CD14-positive monocyte (primary cell): ENCODE data around the gene GPALPP1. TPM values are rescaled to one million over a fixed set of nuclear protein-coding genes. Genes with fewer than 3 reads are reported as not detected.
A peak's percentile ranks its signal among the peaks of the same experiment; 100 is the strongest.

Experiments
- DNase-seq, 3 donors: peaks; one replicate each; pipeline ENCODE4 v3.0.0-alpha.2; 2011 to 2022
- H2AFZ ChIP-seq: 2 replicates; pipeline ENCODE4 v1.6.0; 2012; ENCODE audit warnings: mild to moderate bottlenecking, low read depth, low read length, inconsistent platforms; ENCODE audit not compliant: insufficient read depth, poor library complexity, severe bottlenecking
- H3K27ac ChIP-seq, 2 donors: 1 replicate in 1 of 2; 2 replicates in 1 of 2; pipeline ENCODE4 v1.5.1; 2012 to 2013; ENCODE audit warnings: low read length in 2 of 2, control low read depth in 1 of 2, inconsistent platforms in 1 of 2, low read depth in 1 of 2, mild to moderate bottlenecking in 1 of 2
- H3K27me3 ChIP-seq, 2 donors: one replicate each; pipeline versions ENCODE4 v1.6.0 to v1.6.1; 2011 to 2013; ENCODE audit warnings: low read length in 2 of 2; ENCODE audit not compliant: control insufficient read depth in 2 of 2, insufficient read depth in 2 of 2
- H3K36me3 ChIP-seq, 2 donors: replicated peaks in 1 of 2; 1 replicate in 1 of 2; 2 replicates in 1 of 2; pipeline versions ENCODE4 v1.5.1 to v1.6.1; 2012 to 2013; ENCODE audit warnings: low read length in 2 of 2, control low read depth in 1 of 2, inconsistent platforms in 1 of 2, mild to moderate bottlenecking in 1 of 2; ENCODE audit not compliant: insufficient read depth in 2 of 2, control insufficient read depth in 1 of 2
- H3K4me1 ChIP-seq, 2 donors: 1 replicate in 1 of 2; 2 replicates in 1 of 2; pipeline versions ENCODE4 v1.5.1 to v1.6.1; 2012 to 2013; ENCODE audit warnings: low read length in 2 of 2, control low read depth in 1 of 2, inconsistent platforms in 1 of 2, mild to moderate bottlenecking in 1 of 2, moderate library complexity in 1 of 2; ENCODE audit not compliant: insufficient read depth in 2 of 2, control insufficient read depth in 1 of 2
- H3K4me2 ChIP-seq: replicated peaks from 2 replicates; pipeline ENCODE3; 2012; ENCODE audit warnings: low read length, moderate library complexity, mild to moderate bottlenecking; ENCODE audit not compliant: poor library complexity, severe bottlenecking; ENCODE audit errors: extremely low read depth
- H3K4me3 ChIP-seq, 3 experiments: fragments of 200-600 bp in 1 of 3; sonication (generic) in 1 of 3; replicated peaks in 1 of 3; 1 replicate in 2 of 3; 2 replicates in 1 of 3; pipeline ENCODE4 v1.5.1; 2011 to 2013; ENCODE audit warnings: low read length in 3 of 3, mild to moderate bottlenecking in 3 of 3, control low read depth in 2 of 3, low read depth in 2 of 3, inconsistent platforms in 1 of 3, moderate library complexity in 1 of 3
- H3K79me2 ChIP-seq: 2 replicates; pipeline ENCODE4 v1.6.0; 2012; ENCODE audit warnings: mild to moderate bottlenecking, control low read depth, inconsistent platforms, low read length, moderate library complexity; ENCODE audit not compliant: insufficient read depth
- H3K9ac ChIP-seq: 2 replicates; pipeline ENCODE4 v1.6.0; 2017; ENCODE audit warnings: low read length, mild to moderate bottlenecking; ENCODE audit not compliant: insufficient read depth, poor library complexity, severe bottlenecking
- H3K9me3 ChIP-seq, 2 donors: replicated peaks in 1 of 2; 1 replicate in 1 of 2; 2 replicates in 1 of 2; pipeline versions ENCODE4 v1.5.1 to v1.6.1; 2012 to 2013; ENCODE audit warnings: low read length in 2 of 2, control low read depth in 1 of 2; ENCODE audit not compliant: control insufficient read depth in 1 of 2, insufficient read depth in 1 of 2
- H4K20me1 ChIP-seq: 2 replicates; pipeline ENCODE4 v1.6.0; 2012; ENCODE audit warnings: mild to moderate bottlenecking, low read length, control low read depth, moderate library complexity; ENCODE audit not compliant: insufficient read depth
- H3K27ac Mint-ChIP-seq, 7 donors: one replicate each; pipeline ENCODE4 v1.8.0; 2020; ENCODE audit warnings: mild to moderate bottlenecking in 7 of 7, mixed read lengths in 7 of 7, moderate library complexity in 6 of 7, inconsistent platforms in 2 of 7
- H3K27me3 Mint-ChIP-seq, 3 donors: one replicate each; pipeline ENCODE4 v1.8.0; 2021 to 2022; ENCODE audit warnings: low read depth in 3 of 3, mild to moderate bottlenecking in 3 of 3, mixed read lengths in 3 of 3, moderate library complexity in 3 of 3, inconsistent platforms in 1 of 3
- H3K36me3 Mint-ChIP-seq, 2 donors: one replicate each; pipeline ENCODE4 v1.8.0; 2020; ENCODE audit warnings: mixed read lengths in 2 of 2, inconsistent platforms in 1 of 2, mild to moderate bottlenecking in 1 of 2
- H3K4me1 Mint-ChIP-seq: one replicate; pipeline ENCODE4 v1.8.0; 2020; ENCODE audit warnings: mild to moderate bottlenecking, mixed read lengths
- H3K4me3 Mint-ChIP-seq, 2 donors: one replicate each; pipeline ENCODE4 v1.8.0; 2020; ENCODE audit warnings: mild to moderate bottlenecking in 2 of 2, mixed read lengths in 2 of 2, moderate library complexity in 1 of 2
- H3K9me3 Mint-ChIP-seq, 7 donors: one replicate each; pipeline ENCODE4 v1.8.0; 2020 to 2022; ENCODE audit warnings: mixed read lengths in 7 of 7, mild to moderate bottlenecking in 6 of 7, moderate library complexity in 6 of 7, inconsistent platforms in 2 of 7
- WGBS: methylation state at CpG from one replicate; pipeline ENCODE4 v1.1.5; 2013; ENCODE audit warnings: missing lambda C conversion rate; ENCODE audit not compliant: insufficient coverage; 5-methylcytosine and 5-hydroxymethylcytosine counted together
- intact Hi-C, 2 donors: fragments of 100-400 bp; cut with micrococcal nuclease; formaldehyde crosslinking; loops; one replicate each; pipeline versions ENCODE4 v1.15.0 to v1.15.1; 2023
- polyA plus RNA-seq, 3 donors: library from polyadenylated mRNA; depleted of rRNA in 1 of 3; unstranded in 2 of 3; stranded (reverse) in 1 of 3; fragments of 300-500 nt in 2 of 3; fragments of >200 nt in 1 of 3; fragmentation: Illumina TruSeq in 2 of 3; gene quantifications; 1 replicate in 2 of 3; 2 replicates in 1 of 3; pipeline ENCODE4 v1.2.3, GENCODE V29; 2012 to 2021
- TF ChIP-seq, protein P1 (sequence below): fragments of 200-600 bp; IDR thresholded peaks from one replicate; pipeline ENCODE4 v1.8.0; 2022; ENCODE audit warnings: antibody characterized with exemption, mild to moderate bottlenecking

GPALPP1 gene
- polyA plus RNA-seq, 3 donors = 9.4 to 13.7 (median 11.4) TPM

DNA sequence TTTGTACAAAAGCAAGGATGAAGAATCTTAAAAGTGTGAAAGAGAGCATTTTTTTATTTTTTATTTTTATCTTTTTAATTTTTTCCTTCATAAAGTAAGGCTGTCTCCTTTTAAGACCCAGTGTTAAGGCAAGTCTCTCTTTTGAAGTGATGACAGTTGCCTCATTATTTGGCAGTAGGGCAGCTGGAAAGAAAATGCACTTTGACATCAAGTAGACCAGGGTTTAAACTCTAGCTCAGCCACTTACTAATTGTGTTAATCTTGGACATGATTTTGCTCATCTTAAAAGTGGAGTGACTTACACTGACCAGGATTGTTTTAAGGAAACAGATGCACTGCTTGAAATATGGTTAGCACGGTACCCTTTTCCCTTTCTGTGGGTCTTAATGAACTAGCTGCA is 18.5 kb downstream of the GPALPP1 start:
- no peak overlapping the region for H3K27ac Mint-ChIP-seq
- no peaks in the 10 kb centered on the region for H3K27me3 Mint-ChIP-seq
- intact Hi-C loops = no loop called here
- Histone ChIP-seq H2AFZ (no peak overlapping the region), H3K4me1 (no peaks in the 10 kb centered on the region), H3K27me3 (no peaks in the 10 kb centered on the region), H3K4me2 (no peak overlapping the region), H4K20me1 (no peaks in the 10 kb centered on the region), H3K9me3 (no peaks in the 10 kb centered on the region), H3K79me2 (no peaks in the 10 kb centered on the region), H3K9ac (no peak overlapping the region), H3K36me3 (peaks cover 60 to 89% of the 10 kb centered on the region in 2 donors), H3K4me3 (no peak overlapping the region), H3K27ac (no peak overlapping the region)
- H3K9me3 Mint-ChIP-seq = peaks cover 0 to 10% (median 3%) of the 10 kb centered on the region in 7 donors
- no peaks in the 10 kb centered on the region for H3K4me1 Mint-ChIP-seq
- WGBS = no CpG with 5 or more reads among the region's 1 CpG
- H3K36me3 Mint-ChIP-seq = peaks cover 46 to 50% of the 10 kb centered on the region in 2 donors
- TF ChIP-seq, protein P1, sequence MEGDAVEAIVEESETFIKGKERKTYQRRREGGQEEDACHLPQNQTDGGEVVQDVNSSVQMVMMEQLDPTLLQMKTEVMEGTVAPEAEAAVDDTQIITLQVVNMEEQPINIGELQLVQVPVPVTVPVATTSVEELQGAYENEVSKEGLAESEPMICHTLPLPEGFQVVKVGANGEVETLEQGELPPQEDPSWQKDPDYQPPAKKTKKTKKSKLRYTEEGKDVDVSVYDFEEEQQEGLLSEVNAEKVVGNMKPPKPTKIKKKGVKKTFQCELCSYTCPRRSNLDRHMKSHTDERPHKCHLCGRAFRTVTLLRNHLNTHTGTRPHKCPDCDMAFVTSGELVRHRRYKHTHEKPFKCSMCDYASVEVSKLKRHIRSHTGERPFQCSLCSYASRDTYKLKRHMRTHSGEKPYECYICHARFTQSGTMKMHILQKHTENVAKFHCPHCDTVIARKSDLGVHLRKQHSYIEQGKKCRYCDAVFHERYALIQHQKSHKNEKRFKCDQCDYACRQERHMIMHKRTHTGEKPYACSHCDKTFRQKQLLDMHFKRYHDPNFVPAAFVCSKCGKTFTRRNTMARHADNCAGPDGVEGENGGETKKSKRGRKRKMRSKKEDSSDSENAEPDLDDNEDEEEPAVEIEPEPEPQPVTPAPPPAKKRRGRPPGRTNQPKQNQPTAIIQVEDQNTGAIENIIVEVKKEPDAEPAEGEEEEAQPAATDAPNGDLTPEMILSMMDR = no peak
- DNase-seq = no peak
- H3K4me3 Mint-ChIP-seq = no peak overlapping the region

DNA sequence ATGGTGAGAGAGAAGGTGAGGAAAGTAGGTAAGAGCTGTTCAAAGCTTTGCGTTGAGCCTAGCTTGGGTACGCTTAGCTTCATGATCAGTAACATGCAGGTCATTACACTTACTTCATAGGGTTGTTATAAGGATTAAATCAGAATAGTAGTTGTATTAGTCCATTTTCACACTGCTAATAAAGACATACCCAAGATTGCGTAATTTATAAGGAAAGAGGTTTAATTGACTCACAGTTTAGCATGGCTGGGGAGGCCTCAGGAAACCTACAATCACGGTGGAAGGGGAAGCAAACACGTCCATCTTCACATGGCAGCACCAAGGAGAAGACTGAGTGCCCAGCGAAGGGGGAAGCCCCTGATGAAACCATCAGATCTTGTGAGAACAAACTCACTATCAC is 21.9 kb downstream of the GPALPP1 start:
- H3K4me3 ChIP-seq = no peak overlapping the region
- WGBS = no CpG with 5 or more reads among the region's 6 CpGs
- H3K4me1 ChIP-seq = no peaks in the 10 kb centered on the region
- no peak overlapping the region for H3K9ac ChIP-seq
- Mint-ChIP-seq H3K4me3 (no peak overlapping the region), H3K9me3 (peaks cover 0 to 10% (median 3%) of the 10 kb centered on the region in 7 donors), H3K27ac (peak overlapping the region in 2 of 7 donors; percentile 1 to 43), H3K4me1 (no peaks in the 10 kb centered on the region), H3K27me3 (no peaks in the 10 kb centered on the region), H3K36me3 (peaks cover 52 to 68% of the 10 kb centered on the region in 2 donors)
- peaks cover 70 to 100% of the 10 kb centered on the region in 2 donors for H3K36me3 ChIP-seq
- no peaks in the 10 kb centered on the region for H3K27me3 ChIP-seq
- intact Hi-C loops = no loop called here
- no peaks in the 10 kb centered on the region for H4K20me1 ChIP-seq
- H3K4me2 ChIP-seq = no peak overlapping the region
- H2AFZ ChIP-seq = no peak overlapping the region
- peak in 1 of 3 donors; percentile 28 for DNase-seq
- H3K9me3 ChIP-seq = no peaks in the 10 kb centered on the region
- TF ChIP-seq, protein P1 = no peak
- no peak overlapping the region for H3K27ac ChIP-seq
- no peaks in the 10 kb centered on the region for H3K79me2 ChIP-seq
